Prostate gland (tissue), 2 donors: Measurements from ENCODE around the gene EPHB2. TPM values are rescaled to one million over a fixed set of nuclear protein-coding genes. Genes with fewer than 3 reads are reported as not detected.

ENCODE experiments used
- DNase-seq: peaks from one replicate; pipeline ENCODE4 v3.0.0-alpha.2; 2019; ENCODE audit warnings: low spot score
- H3K27ac ChIP-seq, 2 donors: fragments of 200-600 bp; sonication (generic); 2 replicates each; pipeline ENCODE4 v1.5.1; 2017 to 2019
- H3K27me3 ChIP-seq: fragments of 200-600 bp; sonication (generic); replicated peaks from 2 replicates; pipeline ENCODE4 v1.5.1; 2019; ENCODE audit not compliant: insufficient read depth
- H3K36me3 ChIP-seq, 2 donors: fragments of 200-600 bp; sonication (generic); 1 replicate in 1 of 2; 2 replicates in 1 of 2; pipeline versions ENCODE4 v1.5.1 to v1.8.1; 2017 to 2019
- H3K4me1 ChIP-seq: fragments of 200-600 bp; sonication (generic); replicated peaks from 2 replicates; pipeline ENCODE4 v1.5.1; 2019
- H3K4me3 ChIP-seq, 2 donors: fragments of 200-600 bp; sonication (generic); 2 replicates each; pipeline ENCODE4 v1.5.1; 2017 to 2019
- H3K9me3 ChIP-seq: fragments of 200-600 bp; sonication (generic); 2 replicates; pipeline ENCODE4 v1.5.1; 2017
- POLR2A ChIP-seq: fragments of 450-650 bp; IDR thresholded peaks from one replicate; pipeline ENCODE4 v1.6.1; 2016; ENCODE audit warnings: antibody characterized with exemption, mild to moderate bottlenecking
- POLR2AphosphoS5 ChIP-seq: sonication (generic); formaldehyde crosslinking; IDR thresholded peaks from one replicate; pipeline ENCODE4 v1.6.1; 2017; ENCODE audit warnings: antibody characterized with exemption
- WGBS: methylation state at CpG from one replicate; pipeline ENCODE4 v1.1.5; 2018; 5-methylcytosine and 5-hydroxymethylcytosine counted together
- intact Hi-C: fragments of 100-400 bp; cut with DNase I; formaldehyde crosslinking; loops from one replicate; pipeline ENCODE4 v1.14.2; 2022
- total RNA-seq, 2 donors: library from RNA; depleted of rRNA; stranded (reverse); fragments of >200 nt; gene quantifications; one replicate each; pipeline ENCODE4 v1.1.0, GENCODE V29; 2016
- TF ChIP-seq, protein P1 (sequence below), 4 experiments: fragments of 200-600 bp in 2 of 4; fragments of 450-650 bp in 2 of 4; sonication (generic) in 2 of 4; IDR thresholded peaks; 1 replicate in 3 of 4; 2 replicates in 1 of 4; pipeline ENCODE4 v1.5.1; 2016 to 2019; ENCODE audit warnings: antibody characterized with exemption in 4 of 4, mild to moderate bottlenecking in 2 of 4, moderate library complexity in 2 of 4

EPHB2 gene
- total RNA-seq, 2 donors from 2014 or later = 6.4 to 7.4 TPM

DNA sequence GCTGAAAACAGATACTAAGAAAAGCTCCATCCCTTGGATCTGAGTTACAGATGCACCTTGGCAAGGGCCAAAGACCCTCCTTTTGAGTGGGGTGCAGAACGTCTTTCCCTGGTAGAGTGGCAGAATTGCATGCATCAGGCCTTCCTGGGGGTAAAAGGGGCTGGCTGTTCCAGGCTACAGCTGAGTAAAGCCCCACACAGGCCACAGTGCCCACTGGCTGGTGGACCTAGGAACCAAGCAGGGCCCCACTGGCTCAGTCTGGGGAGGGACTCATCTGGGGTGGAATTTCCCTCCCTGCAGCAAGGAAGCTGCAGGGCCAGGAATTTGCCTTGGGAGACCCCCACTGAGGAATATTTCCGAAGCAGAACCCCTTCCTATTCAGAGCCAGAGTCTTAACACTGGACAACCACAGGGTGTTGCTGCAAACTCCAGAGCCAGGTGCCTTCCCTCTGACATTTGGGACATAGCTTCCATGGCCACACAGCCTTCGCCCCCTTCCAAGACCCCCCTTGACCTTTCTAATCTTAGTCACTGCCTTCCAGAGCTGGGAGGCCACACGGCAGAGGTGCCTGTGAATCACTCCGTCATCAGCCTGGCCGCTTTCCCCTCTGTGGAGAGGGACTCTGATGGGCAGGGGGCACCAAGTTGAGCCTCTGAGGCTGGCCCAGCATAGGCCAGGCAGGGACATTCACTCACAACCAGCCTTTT is 209.5 kb downstream of the EPHB2 start:
- H3K36me3 ChIP-seq = no peaks in the 10 kb centered on the region
- no peak overlapping the region for H3K27ac ChIP-seq
- TF ChIP-seq POLR2A = no peak
- TF ChIP-seq POLR2AphosphoS5 = no peak
- TF ChIP-seq, protein P1, sequence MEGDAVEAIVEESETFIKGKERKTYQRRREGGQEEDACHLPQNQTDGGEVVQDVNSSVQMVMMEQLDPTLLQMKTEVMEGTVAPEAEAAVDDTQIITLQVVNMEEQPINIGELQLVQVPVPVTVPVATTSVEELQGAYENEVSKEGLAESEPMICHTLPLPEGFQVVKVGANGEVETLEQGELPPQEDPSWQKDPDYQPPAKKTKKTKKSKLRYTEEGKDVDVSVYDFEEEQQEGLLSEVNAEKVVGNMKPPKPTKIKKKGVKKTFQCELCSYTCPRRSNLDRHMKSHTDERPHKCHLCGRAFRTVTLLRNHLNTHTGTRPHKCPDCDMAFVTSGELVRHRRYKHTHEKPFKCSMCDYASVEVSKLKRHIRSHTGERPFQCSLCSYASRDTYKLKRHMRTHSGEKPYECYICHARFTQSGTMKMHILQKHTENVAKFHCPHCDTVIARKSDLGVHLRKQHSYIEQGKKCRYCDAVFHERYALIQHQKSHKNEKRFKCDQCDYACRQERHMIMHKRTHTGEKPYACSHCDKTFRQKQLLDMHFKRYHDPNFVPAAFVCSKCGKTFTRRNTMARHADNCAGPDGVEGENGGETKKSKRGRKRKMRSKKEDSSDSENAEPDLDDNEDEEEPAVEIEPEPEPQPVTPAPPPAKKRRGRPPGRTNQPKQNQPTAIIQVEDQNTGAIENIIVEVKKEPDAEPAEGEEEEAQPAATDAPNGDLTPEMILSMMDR (IDR thresholded peaks at IDR 0.05) = no peak
- H3K4me1 ChIP-seq = no peaks in the 10 kb centered on the region
- DNase-seq = no peak
- 84% methylated on average over 6 of the region's 6 CpGs for WGBS
- intact Hi-C loops = no loop called here
- H3K9me3 ChIP-seq = no peaks in the 10 kb centered on the region
- no peaks in the 10 kb centered on the region for H3K27me3 ChIP-seq
- no peak overlapping the region for H3K4me3 ChIP-seq

DNA sequence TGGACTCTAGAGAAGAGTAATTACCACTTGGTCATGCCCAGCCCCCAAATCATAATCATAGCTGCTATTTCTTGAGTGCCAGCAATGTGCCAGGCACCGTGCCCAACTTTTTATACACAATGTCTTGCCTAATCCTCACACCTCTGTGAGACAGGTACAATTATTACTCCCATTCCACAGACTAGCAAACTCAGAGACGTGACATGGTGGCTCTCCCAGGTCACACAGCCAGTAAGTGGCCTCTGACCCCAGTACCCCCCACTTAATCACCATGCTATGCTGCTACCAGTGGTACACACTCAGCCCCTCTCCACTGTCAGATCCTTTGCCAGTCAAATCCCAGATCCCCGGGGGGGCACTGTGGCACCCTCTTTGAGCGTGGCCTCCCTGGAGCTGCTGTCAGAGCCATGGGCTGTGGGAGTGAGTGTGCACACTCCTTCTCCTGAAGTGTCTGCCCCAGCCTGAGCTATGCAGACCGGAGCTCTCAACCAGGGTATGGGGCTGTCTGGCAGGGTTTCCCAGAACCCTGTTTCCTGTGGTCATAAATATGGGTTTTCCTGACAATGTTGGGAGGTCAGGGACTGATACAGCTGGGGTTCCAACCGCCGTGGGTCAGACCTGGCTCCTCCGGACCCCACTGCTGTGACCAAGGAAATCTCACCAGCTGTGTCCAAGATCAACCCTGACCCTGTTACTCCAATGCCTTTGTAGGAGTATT is 210.3 kb downstream of the EPHB2 start:
- TF ChIP-seq POLR2A = no peak
- TF ChIP-seq, protein P1 (IDR thresholded peaks at IDR 0.05) = no peak
- no peak for TF ChIP-seq POLR2AphosphoS5
- 77% methylated on average over 8 of the region's 8 CpGs for WGBS
- H3K27ac ChIP-seq = no peak overlapping the region
- no peaks in the 10 kb centered on the region for H3K9me3 ChIP-seq
- no peak overlapping the region for H3K4me3 ChIP-seq
- no peaks in the 10 kb centered on the region for H3K36me3 ChIP-seq
- H3K4me1 ChIP-seq = no peaks in the 10 kb centered on the region
- DNase-seq = no peak
- H3K27me3 ChIP-seq = peaks cover 2% of the 10 kb centered on the region
- intact Hi-C loops = no loop called here

DNA sequence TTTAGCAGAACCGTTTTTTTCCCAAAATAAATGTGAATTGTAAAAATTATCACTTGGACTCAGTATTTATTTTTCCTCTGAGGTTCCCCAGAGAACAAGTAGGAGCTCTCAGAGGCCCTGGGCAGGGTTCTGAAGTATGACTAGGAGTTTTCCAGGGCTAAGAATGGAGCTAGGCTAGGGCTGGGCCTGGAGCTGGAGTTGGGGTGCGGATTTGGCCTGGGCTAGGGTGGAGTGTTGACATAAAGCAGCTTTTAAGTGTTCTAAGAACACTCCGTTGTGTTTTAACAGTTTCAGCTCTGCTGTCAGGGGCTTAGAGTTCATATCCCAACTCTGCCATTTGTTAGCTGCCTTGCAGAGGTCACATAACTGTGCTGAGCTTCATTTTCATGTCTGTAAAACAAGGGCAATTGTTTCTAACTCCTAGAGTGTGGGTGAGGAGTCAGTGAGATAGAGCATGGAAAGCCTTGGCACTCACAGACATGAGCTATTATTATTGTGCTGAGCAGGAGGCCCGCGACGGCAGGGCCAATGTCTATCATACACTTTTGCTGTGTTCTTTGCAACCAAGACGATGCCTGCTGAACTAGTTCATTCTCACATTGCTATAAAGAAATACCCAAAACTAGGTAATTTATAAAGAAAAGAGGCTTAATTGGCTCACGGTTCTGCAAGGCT is 210.9 kb downstream of the EPHB2 start:
- TF ChIP-seq, protein P1 (IDR thresholded peaks at IDR 0.05) = no peak
- no peak for TF ChIP-seq POLR2A
- TF ChIP-seq POLR2AphosphoS5 = no peak
- H3K4me1 ChIP-seq = no peaks in the 10 kb centered on the region
- H3K36me3 ChIP-seq = no peaks in the 10 kb centered on the region
- H3K27ac ChIP-seq = no peak overlapping the region
- 80% methylated on average over 8 of the region's 8 CpGs for WGBS
- no peaks in the 10 kb centered on the region for H3K9me3 ChIP-seq
- intact Hi-C loops = no loop called here
- DNase-seq = no peak
- no peak overlapping the region for H3K4me3 ChIP-seq
- peaks cover 4% of the 10 kb centered on the region for H3K27me3 ChIP-seq

DNA sequence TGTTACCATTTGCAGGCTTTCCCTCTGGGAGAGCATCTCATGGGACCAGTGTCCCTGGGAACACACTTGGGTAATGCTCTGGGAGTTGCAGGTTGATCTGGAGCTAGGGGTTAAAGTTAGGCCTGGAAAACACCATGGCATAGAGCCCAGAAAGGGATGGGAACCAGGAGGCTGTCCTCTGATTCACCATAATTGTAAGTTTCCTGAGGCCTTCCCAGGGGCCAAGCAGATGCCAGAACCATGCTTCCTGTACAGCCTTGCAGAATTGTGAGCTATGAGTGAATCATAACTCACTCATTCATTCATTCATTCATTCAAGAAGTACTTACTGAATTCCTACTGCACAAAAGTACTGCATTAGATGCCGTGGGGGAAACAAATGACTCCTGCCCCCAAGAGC is 212.0 kb downstream of the EPHB2 start:
- peaks cover 4% of the 10 kb centered on the region for H3K27me3 ChIP-seq
- no peaks in the 10 kb centered on the region for H3K36me3 ChIP-seq
- TF ChIP-seq POLR2A = no peak
- no peak for TF ChIP-seq POLR2AphosphoS5
- TF ChIP-seq, protein P1 (IDR thresholded peaks at IDR 0.05) = no peak
- 100% methylated on average over 1 of the region's 1 CpG for WGBS
- H3K27ac ChIP-seq = no peak overlapping the region
- no peaks in the 10 kb centered on the region for H3K4me1 ChIP-seq
- no peaks in the 10 kb centered on the region for H3K9me3 ChIP-seq
- intact Hi-C loops = no loop called here
- H3K4me3 ChIP-seq = no peak overlapping the region
- no peak for DNase-seq
